Heart left ventricle (tissue), 13 donors: Measurements from ENCODE around the gene IL1RL1.

Source experiments
- POLR2A ChIP-seq, 2 donors: fragments of 450-650 bp; IDR thresholded peaks; one replicate each; pipeline ENCODE4 v1.6.1; 2017; ENCODE audit warnings: antibody characterized with exemption in 2 of 2, mild to moderate bottlenecking in 2 of 2, moderate library complexity in 2 of 2
- TF ChIP-seq, protein P1 (sequence below), 12 donors: fragments of 200-600 bp; sonication (generic) in 4 of 12; IDR thresholded peaks; one replicate each; pipeline versions ENCODE4 v1.5.0 to v1.8.0; 2018 to 2022; ENCODE audit warnings: antibody characterized with exemption in 12 of 12, mild to moderate bottlenecking in 5 of 12
- donor health status: ischemic (EF 13 %, LVEDD 7.1; RV severe dilation, severe dysfunction).
- donor health status: DM: no; HTN: yes; CAD: no.
- donor health status: DM: no; HTN: no; CAD: no.
- donor health status: ischemic (EF 25% LVEDD 6.9; RV normal size, moderate dysfunction).
- donor health status: ischemic (EF 25% LVEDD 5.7; RV mildly dilated, moderate dysfunction).
- donor health status: ischemic (EF 35%, LVEDD 5.7; RV mildly dilated, moderate dysfunction).
- donor health status: nonischemic (EF 11% LVEDD 7.7; RV severe dilation, severe dysfunction).
- donor health status: DM: yes; HTN: yes; CAD: no.
- donor health status: PGD.
- donor health status: ischemic (EF 29% LVEDD 5.4; RV normal size, mild dysfunction).
- donor health status: nonischemic (EF 23%, LVEDD 6.1; RV moderate dilation, normal function).

DNA sequence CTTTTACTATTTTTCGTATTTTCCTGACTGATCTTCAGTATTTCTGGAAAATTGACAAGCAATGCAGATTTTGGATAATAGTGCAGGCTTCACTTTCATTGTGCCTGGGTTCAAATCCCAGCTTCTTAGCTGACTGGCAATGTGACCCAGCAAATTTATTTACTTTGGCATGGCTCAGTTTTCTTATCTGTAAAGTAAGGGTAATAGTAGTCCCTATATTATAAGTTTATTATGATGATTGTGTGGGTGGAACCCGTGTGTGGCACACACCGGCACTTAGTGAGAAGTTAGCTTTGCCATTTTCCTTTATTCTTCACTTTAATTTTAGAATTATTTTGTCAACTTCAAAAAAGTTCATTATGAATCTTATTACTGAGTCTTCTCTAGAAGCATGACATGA is 7.8 kb upstream of the IL1RL1 start:
- TF ChIP-seq, protein P1, sequence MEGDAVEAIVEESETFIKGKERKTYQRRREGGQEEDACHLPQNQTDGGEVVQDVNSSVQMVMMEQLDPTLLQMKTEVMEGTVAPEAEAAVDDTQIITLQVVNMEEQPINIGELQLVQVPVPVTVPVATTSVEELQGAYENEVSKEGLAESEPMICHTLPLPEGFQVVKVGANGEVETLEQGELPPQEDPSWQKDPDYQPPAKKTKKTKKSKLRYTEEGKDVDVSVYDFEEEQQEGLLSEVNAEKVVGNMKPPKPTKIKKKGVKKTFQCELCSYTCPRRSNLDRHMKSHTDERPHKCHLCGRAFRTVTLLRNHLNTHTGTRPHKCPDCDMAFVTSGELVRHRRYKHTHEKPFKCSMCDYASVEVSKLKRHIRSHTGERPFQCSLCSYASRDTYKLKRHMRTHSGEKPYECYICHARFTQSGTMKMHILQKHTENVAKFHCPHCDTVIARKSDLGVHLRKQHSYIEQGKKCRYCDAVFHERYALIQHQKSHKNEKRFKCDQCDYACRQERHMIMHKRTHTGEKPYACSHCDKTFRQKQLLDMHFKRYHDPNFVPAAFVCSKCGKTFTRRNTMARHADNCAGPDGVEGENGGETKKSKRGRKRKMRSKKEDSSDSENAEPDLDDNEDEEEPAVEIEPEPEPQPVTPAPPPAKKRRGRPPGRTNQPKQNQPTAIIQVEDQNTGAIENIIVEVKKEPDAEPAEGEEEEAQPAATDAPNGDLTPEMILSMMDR (IDR thresholded peaks at IDR 0.05): no peak
- no peak for TF ChIP-seq POLR2A (IDR thresholded peaks at IDR 0.05)
